Prostate gland (tissue), 2 donors: ENCODE data around the gene CCDC83. TPM values are rescaled to one million over a fixed set of nuclear protein-coding genes. Genes with fewer than 3 reads are reported as not detected.

Experiments
- DNase-seq: peaks from one replicate; pipeline ENCODE4 v3.0.0-alpha.2; 2019; ENCODE audit warnings: low spot score
- H3K27ac ChIP-seq, 2 donors: fragments of 200-600 bp; sonication (generic); 2 replicates each; pipeline ENCODE4 v1.5.1; 2017 to 2019
- H3K27me3 ChIP-seq: fragments of 200-600 bp; sonication (generic); replicated peaks from 2 replicates; pipeline ENCODE4 v1.5.1; 2019; ENCODE audit not compliant: insufficient read depth
- H3K36me3 ChIP-seq, 2 donors: fragments of 200-600 bp; sonication (generic); 1 replicate in 1 of 2; 2 replicates in 1 of 2; pipeline versions ENCODE4 v1.5.1 to v1.8.1; 2017 to 2019
- H3K4me1 ChIP-seq: fragments of 200-600 bp; sonication (generic); replicated peaks from 2 replicates; pipeline ENCODE4 v1.5.1; 2019
- H3K4me3 ChIP-seq, 2 donors: fragments of 200-600 bp; sonication (generic); 2 replicates each; pipeline ENCODE4 v1.5.1; 2017 to 2019
- H3K9me3 ChIP-seq: fragments of 200-600 bp; sonication (generic); 2 replicates; pipeline ENCODE4 v1.5.1; 2017
- POLR2A ChIP-seq: fragments of 450-650 bp; IDR thresholded peaks from one replicate; pipeline ENCODE4 v1.6.1; 2016; ENCODE audit warnings: antibody characterized with exemption, mild to moderate bottlenecking
- POLR2AphosphoS5 ChIP-seq: sonication (generic); formaldehyde crosslinking; IDR thresholded peaks from one replicate; pipeline ENCODE4 v1.6.1; 2017; ENCODE audit warnings: antibody characterized with exemption
- WGBS: methylation state at CpG from one replicate; pipeline ENCODE4 v1.1.5; 2018; 5-methylcytosine and 5-hydroxymethylcytosine counted together
- intact Hi-C: fragments of 100-400 bp; cut with DNase I; formaldehyde crosslinking; loops from one replicate; pipeline ENCODE4 v1.14.2; 2022
- total RNA-seq, 2 donors: library from RNA; depleted of rRNA; stranded (reverse); fragments of >200 nt; gene quantifications; one replicate each; pipeline ENCODE4 v1.1.0, GENCODE V29; 2016
- TF ChIP-seq, protein P1 (sequence below), 4 experiments: fragments of 200-600 bp in 2 of 4; fragments of 450-650 bp in 2 of 4; sonication (generic) in 2 of 4; IDR thresholded peaks; 1 replicate in 3 of 4; 2 replicates in 1 of 4; pipeline ENCODE4 v1.5.1; 2016 to 2019; ENCODE audit warnings: antibody characterized with exemption in 4 of 4, mild to moderate bottlenecking in 2 of 4, moderate library complexity in 2 of 4

Gene CCDC83
- total RNA-seq, 2 donors from 2014 or later = 12.5 TPM; not detected in 1

DNA sequence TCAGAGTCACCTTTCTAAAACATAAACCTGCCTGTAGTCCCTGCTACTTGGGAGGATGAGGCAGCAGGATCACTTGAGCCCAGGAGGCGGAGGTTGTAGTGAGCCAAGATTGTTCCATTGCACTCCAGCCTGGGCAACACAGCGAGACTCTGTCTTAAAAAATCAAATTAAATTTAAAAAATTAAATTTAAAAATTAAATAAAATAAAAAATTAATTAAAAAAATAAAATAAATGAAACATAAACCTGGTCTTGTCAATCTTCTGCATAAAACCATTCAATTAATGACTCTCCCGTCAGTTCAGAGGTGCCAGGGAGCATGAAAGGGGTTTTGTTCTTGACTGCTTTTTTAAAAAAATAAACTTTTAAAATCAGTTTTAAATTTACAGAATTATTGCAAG, 48.6 kb downstream of the CCDC83 start:
- DNase-seq = no peak
- no peaks in the 10 kb centered on the region for H3K36me3 ChIP-seq
- H3K27me3 ChIP-seq = no peaks in the 10 kb centered on the region
- no peak overlapping the region for H3K27ac ChIP-seq
- no peaks in the 10 kb centered on the region for H3K9me3 ChIP-seq
- H3K4me3 ChIP-seq = no peak overlapping the region
- WGBS = 97% methylated on average over 3 of the region's 3 CpGs
- no peaks in the 10 kb centered on the region for H3K4me1 ChIP-seq
- no peak for TF ChIP-seq POLR2AphosphoS5
- no peak for TF ChIP-seq POLR2A
- TF ChIP-seq, protein P1, sequence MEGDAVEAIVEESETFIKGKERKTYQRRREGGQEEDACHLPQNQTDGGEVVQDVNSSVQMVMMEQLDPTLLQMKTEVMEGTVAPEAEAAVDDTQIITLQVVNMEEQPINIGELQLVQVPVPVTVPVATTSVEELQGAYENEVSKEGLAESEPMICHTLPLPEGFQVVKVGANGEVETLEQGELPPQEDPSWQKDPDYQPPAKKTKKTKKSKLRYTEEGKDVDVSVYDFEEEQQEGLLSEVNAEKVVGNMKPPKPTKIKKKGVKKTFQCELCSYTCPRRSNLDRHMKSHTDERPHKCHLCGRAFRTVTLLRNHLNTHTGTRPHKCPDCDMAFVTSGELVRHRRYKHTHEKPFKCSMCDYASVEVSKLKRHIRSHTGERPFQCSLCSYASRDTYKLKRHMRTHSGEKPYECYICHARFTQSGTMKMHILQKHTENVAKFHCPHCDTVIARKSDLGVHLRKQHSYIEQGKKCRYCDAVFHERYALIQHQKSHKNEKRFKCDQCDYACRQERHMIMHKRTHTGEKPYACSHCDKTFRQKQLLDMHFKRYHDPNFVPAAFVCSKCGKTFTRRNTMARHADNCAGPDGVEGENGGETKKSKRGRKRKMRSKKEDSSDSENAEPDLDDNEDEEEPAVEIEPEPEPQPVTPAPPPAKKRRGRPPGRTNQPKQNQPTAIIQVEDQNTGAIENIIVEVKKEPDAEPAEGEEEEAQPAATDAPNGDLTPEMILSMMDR (IDR thresholded peaks at IDR 0.05) = no peak
- intact Hi-C loops = no loop called here

DNA sequence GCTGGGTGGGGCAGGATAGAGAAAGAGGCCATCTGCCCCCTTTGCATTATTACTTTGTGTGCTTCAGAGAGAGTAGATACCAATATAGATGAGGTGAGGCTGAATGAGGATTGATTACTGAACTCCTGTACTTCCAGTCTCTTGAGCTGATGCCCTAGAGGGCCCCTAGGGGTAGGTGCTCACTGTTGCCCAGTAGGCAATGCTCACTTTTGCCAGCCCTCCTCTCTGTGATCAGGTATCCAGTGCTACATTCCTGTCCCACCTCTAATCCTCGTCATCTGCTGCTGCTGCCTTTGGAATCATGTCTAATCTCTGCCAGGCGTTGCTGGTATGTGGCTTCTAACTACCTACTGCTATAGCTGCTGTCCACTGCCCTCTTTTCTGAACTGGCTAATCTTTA, 57.2 kb downstream of the CCDC83 start:
- Histone ChIP-seq H3K4me3 (no peak overlapping the region), H3K27me3 (no peaks in the 10 kb centered on the region), H3K9me3 (no peaks in the 10 kb centered on the region), H3K36me3 (no peaks in the 10 kb centered on the region), H3K4me1 (no peaks in the 10 kb centered on the region), H3K27ac (no peak overlapping the region)
- intact Hi-C loops = no loop called here
- no peak for DNase-seq
- TF ChIP-seq POLR2AphosphoS5 (no peak), POLR2A (no peak)
- TF ChIP-seq, protein P1 (IDR thresholded peaks at IDR 0.05) = no peak
- WGBS = 47% methylated on average over 2 of the region's 2 CpGs

DNA sequence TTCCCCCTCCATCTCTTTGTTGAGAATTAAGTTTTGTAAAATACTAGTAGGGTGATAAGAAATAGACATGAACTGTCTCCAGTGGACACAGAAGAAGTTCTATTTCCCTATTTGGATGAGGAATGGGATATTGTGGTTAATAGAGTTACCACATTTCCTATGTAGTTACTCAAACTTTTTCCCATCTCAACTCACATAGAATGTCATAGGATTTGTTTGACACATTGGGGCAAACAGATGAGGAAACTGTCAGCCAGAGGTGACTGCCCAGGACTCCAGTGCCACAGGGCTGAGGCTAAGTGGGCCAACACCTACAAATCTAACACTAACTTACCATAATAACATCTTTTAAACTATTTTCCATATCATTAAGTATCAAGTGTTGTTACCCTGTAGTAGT, 58.3 kb downstream of the CCDC83 start:
- H3K27me3 ChIP-seq = no peaks in the 10 kb centered on the region
- no peaks in the 10 kb centered on the region for H3K4me1 ChIP-seq
- TF ChIP-seq POLR2A (no peak), POLR2AphosphoS5 (no peak)
- TF ChIP-seq, protein P1 (IDR thresholded peaks at IDR 0.05) = no peak
- H3K9me3 ChIP-seq = no peaks in the 10 kb centered on the region
- intact Hi-C loops = no loop called here
- no peak overlapping the region for H3K27ac ChIP-seq
- no peak for DNase-seq
- H3K4me3 ChIP-seq = no peak overlapping the region
- no peaks in the 10 kb centered on the region for H3K36me3 ChIP-seq

DNA sequence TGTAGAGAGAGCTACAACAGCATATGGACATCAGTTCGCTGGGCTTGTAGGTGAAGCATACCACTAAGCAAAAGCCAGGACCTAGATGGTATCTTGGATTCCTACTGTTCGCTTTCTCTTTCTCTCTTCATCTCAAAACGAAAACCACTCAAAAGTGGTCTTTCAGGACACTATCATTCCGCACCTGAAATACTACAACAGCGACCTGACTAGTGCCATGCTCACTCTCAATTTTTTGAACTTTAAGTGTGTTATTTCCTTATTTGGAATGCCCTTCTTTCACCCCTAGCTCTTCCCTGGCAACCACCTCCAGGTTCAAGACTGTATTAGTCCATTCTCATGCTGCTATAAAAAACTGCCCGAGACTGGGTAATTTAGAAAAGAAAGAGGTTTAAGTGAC, 59.2 kb downstream of the CCDC83 start:
- Histone ChIP-seq H3K4me3 (no peak overlapping the region), H3K4me1 (no peaks in the 10 kb centered on the region), H3K27me3 (no peaks in the 10 kb centered on the region), H3K27ac (no peak overlapping the region), H3K9me3 (no peaks in the 10 kb centered on the region), H3K36me3 (no peaks in the 10 kb centered on the region)
- intact Hi-C loops = no loop called here
- 90% methylated on average over 6 of the region's 6 CpGs for WGBS
- TF ChIP-seq, protein P1 (IDR thresholded peaks at IDR 0.05) = no peak
- TF ChIP-seq POLR2AphosphoS5 (no peak), POLR2A (no peak)
- no peak for DNase-seq

DNA sequence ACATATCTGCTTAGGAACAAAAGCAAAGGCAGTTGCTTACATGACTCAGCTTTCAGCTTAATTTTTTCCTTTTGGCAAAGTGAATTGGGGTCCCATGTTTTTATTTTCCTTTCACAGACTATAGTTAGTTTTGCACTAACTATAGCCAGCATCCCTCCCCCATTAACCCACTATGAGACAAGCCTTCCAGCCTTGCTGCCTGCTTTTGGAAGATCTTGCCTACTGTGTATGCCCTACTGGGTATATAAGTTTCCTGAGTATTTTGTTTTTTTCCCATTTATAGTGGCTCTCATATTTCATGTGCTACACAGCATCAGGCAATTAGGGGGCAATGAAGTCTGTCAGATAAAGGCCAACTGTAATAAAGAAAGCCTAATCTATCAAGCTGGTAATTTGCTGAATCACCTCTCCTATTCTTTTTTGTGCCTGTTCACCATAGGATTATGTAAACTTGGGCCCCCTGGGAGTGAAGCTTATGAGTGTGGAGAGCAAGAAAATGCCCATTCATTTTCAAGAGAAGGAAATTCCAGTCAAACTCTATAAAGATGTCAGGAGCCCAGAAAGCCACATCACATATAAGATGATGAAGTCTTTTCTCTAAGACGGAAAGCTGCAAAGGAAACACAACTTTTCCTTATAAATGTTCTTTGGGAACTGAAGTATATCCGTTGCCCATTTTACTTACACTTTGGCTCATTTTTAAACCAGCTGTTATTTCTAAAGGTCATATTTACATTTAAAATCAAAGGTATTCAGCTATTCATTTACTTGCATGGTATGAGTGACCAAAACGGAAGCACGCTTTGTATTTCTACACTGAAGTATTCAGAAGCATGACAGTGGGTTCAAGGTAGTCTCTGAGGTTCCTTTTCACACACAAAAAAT, 64.0 kb downstream of the CCDC83 start:
- TF ChIP-seq, protein P1 (IDR thresholded peaks at IDR 0.05) = no peak
- TF ChIP-seq POLR2AphosphoS5 (no peak), POLR2A (no peak)
- Histone ChIP-seq H3K27me3 (no peaks in the 10 kb centered on the region), H3K4me3 (no peak overlapping the region), H3K27ac (no peak overlapping the region), H3K36me3 (no peaks in the 10 kb centered on the region), H3K4me1 (no peaks in the 10 kb centered on the region), H3K9me3 (no peaks in the 10 kb centered on the region)
- intact Hi-C loops = no loop called here
- no peak for DNase-seq
- WGBS = 42% methylated on average over 4 of the region's 4 CpGs
